Lung microvascular endothelial cell (primary cell): ENCODE results near the gene CLVS2. TPM values are rescaled to one million over a fixed set of nuclear protein-coding genes. Genes with fewer than 3 reads are reported as not detected.

ENCODE experiments used
- DNase-seq, 2 donors: peaks; one replicate each; pipeline versions ENCODE4 v3.0.0 to v3.0.0-alpha.2; 2010; ENCODE audit warnings: low read depth in 2 of 2
- total RNA-seq: library from RNA; depleted of rRNA; stranded (reverse); fragments of >200 nt; gene quantifications from 2 replicates; pipeline ENCODE4 v1.2.1, GENCODE V29; 2014

Gene CLVS2
- not detected in 2 replicates for total RNA-seq

- DNase-seq: no peak
Measured at GRCh38 chr6:122995921-122996793, at the start of gene CLVS2. TSS of gene CLVS2 (plus strand) at chr6:122996235. CDS start at chr6:122997778, 1,543 bp downstream.

GRCh38 chr6:122947355-122947754, 48.7 kb upstream of the CLVS2 start:
- peak; percentile 1 to 3 for DNase-seq

GRCh38 chr6:122953766-122954165, 42.3 kb upstream of the CLVS2 start:
- no peak for DNase-seq

- DNase-seq: no peak
Measured at GRCh38 chr6:122956376-122956775, 39.7 kb upstream of the CLVS2 start.

GRCh38 chr6:122962000-122962624, 33.9 kb upstream of the CLVS2 start:
- DNase-seq: no peak

- no peak for DNase-seq
Measured at GRCh38 chr6:122969999-122970533, 26.0 kb upstream of the CLVS2 start.

GRCh38 chr6:122977180-122977579, 18.9 kb upstream of the CLVS2 start:
- DNase-seq: no peak

- no peak for DNase-seq
Measured at GRCh38 chr6:122984393-122984792, 11.6 kb upstream of the CLVS2 start.

- DNase-seq: no peak
Measured at GRCh38 chr6:122994256-122994655, 1.8 kb upstream of the CLVS2 start.

- no peak for DNase-seq
Measured at GRCh38 chr6:122996794-122997505, 915 bp downstream of the CLVS2 start.

GRCh38 chr6:122997541-122998150, 1.6 kb downstream of the CLVS2 start:
- no peak for DNase-seq

- DNase-seq: no peak
Measured at GRCh38 chr6:122998403-122998975, 2.5 kb downstream of the CLVS2 start.

GRCh38 chr6:123000244-123000770, 4.3 kb downstream of the CLVS2 start:
- DNase-seq: no peak

- DNase-seq: no peak
Measured at GRCh38 chr6:123001540-123001939, 5.5 kb downstream of the CLVS2 start.

- no peak for DNase-seq
Measured at GRCh38 chr6:123007885-123008284, 11.8 kb downstream of the CLVS2 start.

GRCh38 chr6:123009059-123009458, 13.0 kb downstream of the CLVS2 start:
- DNase-seq: no peak

- no peak for DNase-seq
Measured at GRCh38 chr6:123014835-123015234, 18.8 kb downstream of the CLVS2 start.

GRCh38 chr6:123016431-123017103, 20.5 kb downstream of the CLVS2 start:
- DNase-seq: no peak

GRCh38 chr6:123017104-123017682, 21.2 kb downstream of the CLVS2 start:
- no peak for DNase-seq

GRCh38 chr6:123022975-123023374, 26.9 kb downstream of the CLVS2 start:
- DNase-seq: peak in 1 of 2 donors; percentile 3
